ENCODE data around the gene SLC19A1.
A peak's percentile ranks its signal among the peaks of the same experiment; 100 is the strongest.

Gene SLC19A1

GRCh38 chr21:45542667-45543370 is 579 bp upstream of the SLC19A1 start:
- Histone ChIP-seq H3K4me3 (replicated peaks; ENCODE audit: low read depth, low read length) (peak overlapping the region; percentile 66), H3K36me3 (ENCODE audit: control insufficient read depth, insufficient read depth, low read length) (no peaks in the 10 kb centered on the region; the same call in 1 of the 2 replicates), H3K27me3 (replicated peaks; ENCODE audit: control insufficient read depth, insufficient read depth, low read length) (no peaks in the 10 kb centered on the region)
- peak; percentile 27 for DNase-seq (ENCODE audit: extremely low read depth, insufficient read length)
- TF ChIP-seq CTCF (IDR thresholded peaks at IDR 0.05; ENCODE audit: insufficient read depth, low read length, poor library complexity, severe bottlenecking) = no peak

- no peak for TF ChIP-seq CTCF (IDR thresholded peaks at IDR 0.05; ENCODE audit: insufficient read depth, low read length, poor library complexity, severe bottlenecking)
- peak; percentile 79 for DNase-seq (ENCODE audit: extremely low read depth, insufficient read length)
- Histone ChIP-seq H3K27me3 (replicated peaks; ENCODE audit: control insufficient read depth, insufficient read depth, low read length) (no peaks in the 10 kb centered on the region), H3K4me3 (replicated peaks; ENCODE audit: low read depth, low read length) (peak overlapping the region; percentile 66), H3K36me3 (ENCODE audit: control insufficient read depth, insufficient read depth, low read length) (no peaks in the 10 kb centered on the region; the same call in 1 of the 2 replicates)
Measured at GRCh38 chr21:45541221-45542039, 810 bp downstream of the SLC19A1 start.

GRCh38 chr21:45540601-45540970 is 1.7 kb downstream of the SLC19A1 start:
- H3K36me3 ChIP-seq (ENCODE audit: control insufficient read depth, insufficient read depth, low read length) = peaks cover 1% of the 10 kb centered on the region; the same call in 1 of the 2 replicates
- no peaks in the 10 kb centered on the region for H3K27me3 ChIP-seq (replicated peaks; ENCODE audit: control insufficient read depth, insufficient read depth, low read length)
- TF ChIP-seq CTCF (IDR thresholded peaks at IDR 0.05; ENCODE audit: insufficient read depth, low read length, poor library complexity, severe bottlenecking) = no peak
- H3K4me3 ChIP-seq (replicated peaks; ENCODE audit: low read depth, low read length) = peak overlapping the region; percentile 66
- no peak for DNase-seq (ENCODE audit: extremely low read depth, insufficient read length)

- no peak for TF ChIP-seq CTCF (IDR thresholded peaks at IDR 0.05; ENCODE audit: insufficient read depth, low read length, poor library complexity, severe bottlenecking)
- DNase-seq (ENCODE audit: extremely low read depth, insufficient read length) = peak; percentile 1
- Histone ChIP-seq H3K4me3 (replicated peaks; ENCODE audit: low read depth, low read length) (no peak overlapping the region), H3K27me3 (replicated peaks; ENCODE audit: control insufficient read depth, insufficient read depth, low read length) (no peaks in the 10 kb centered on the region), H3K36me3 (ENCODE audit: control insufficient read depth, insufficient read depth, low read length) (peaks cover 2% of the 10 kb centered on the region; the same call in 1 of the 2 replicates)
Measured at GRCh38 chr21:45539796-45540600, 2.2 kb downstream of the SLC19A1 start.

- no peaks in the 10 kb centered on the region for H3K27me3 ChIP-seq (replicated peaks; ENCODE audit: control insufficient read depth, insufficient read depth, low read length)
- peak; percentile 2 for DNase-seq (ENCODE audit: extremely low read depth, insufficient read length)
Measured at GRCh38 chr21:45539046-45539795, 3.0 kb downstream of the SLC19A1 start.

More at GRCh38 chr21:45539046-45539795, 3.0 kb downstream of the SLC19A1 start:
- H3K4me3 ChIP-seq (replicated peaks; ENCODE audit: low read depth, low read length) = no peak overlapping the region
- peaks cover 2% of the 10 kb centered on the region; the same call in 1 of the 2 replicates for H3K36me3 ChIP-seq (ENCODE audit: control insufficient read depth, insufficient read depth, low read length)
- TF ChIP-seq CTCF (IDR thresholded peaks at IDR 0.05; ENCODE audit: insufficient read depth, low read length, poor library complexity, severe bottlenecking) = no peak
